HG03066 (cell line): Measurements from ENCODE around the gene MALAT1.

Source experiments
- ATAC-seq: cut with Tn5 transposase; IDR thresholded peaks from one replicate; pipeline ENCODE4 v1.9.1; 2021; ENCODE audit warnings: low read depth; ENCODE audit not compliant: unreplicated experiment

MALAT1 gene

DNA sequence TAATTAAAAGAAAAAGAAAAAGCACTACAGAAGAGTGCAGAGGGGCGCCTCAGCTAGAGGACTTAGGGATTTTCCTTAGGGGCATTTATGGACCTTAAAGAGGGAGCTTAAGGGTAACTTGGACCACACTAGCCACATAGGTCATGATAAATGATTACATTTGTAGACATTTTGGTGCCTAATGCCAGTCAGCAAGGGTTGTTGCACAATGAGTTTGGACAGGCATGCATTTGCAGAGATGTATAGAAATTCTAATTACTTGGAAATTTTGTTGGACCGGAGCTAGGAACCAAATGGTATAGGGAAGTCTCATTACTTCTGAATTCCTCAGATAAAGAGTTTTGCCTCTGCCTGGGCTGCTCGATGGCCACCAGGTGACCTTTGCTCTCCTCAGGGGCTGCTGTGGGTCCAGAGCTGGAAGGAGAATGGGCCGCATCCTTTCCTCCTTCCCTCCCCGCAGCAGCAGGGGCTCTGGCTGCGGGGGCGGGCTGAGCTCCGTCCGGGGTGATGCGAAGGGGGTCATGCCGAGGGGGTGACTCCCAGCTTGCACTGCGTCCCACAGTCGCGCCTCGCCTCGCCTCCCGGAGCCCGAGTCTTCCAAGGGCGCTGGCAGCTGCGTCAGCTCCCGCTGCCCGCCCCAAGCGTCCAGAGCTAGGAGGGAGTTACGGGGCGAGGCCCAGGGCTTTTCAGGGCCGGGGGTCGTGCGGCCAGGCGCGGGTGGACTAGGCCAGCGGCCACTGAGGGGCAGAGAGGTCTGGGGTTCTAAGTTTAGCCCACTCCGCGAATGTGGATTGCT lies 20.3 kb upstream of the MALAT1 start:
- no peak for ATAC-seq

DNA sequence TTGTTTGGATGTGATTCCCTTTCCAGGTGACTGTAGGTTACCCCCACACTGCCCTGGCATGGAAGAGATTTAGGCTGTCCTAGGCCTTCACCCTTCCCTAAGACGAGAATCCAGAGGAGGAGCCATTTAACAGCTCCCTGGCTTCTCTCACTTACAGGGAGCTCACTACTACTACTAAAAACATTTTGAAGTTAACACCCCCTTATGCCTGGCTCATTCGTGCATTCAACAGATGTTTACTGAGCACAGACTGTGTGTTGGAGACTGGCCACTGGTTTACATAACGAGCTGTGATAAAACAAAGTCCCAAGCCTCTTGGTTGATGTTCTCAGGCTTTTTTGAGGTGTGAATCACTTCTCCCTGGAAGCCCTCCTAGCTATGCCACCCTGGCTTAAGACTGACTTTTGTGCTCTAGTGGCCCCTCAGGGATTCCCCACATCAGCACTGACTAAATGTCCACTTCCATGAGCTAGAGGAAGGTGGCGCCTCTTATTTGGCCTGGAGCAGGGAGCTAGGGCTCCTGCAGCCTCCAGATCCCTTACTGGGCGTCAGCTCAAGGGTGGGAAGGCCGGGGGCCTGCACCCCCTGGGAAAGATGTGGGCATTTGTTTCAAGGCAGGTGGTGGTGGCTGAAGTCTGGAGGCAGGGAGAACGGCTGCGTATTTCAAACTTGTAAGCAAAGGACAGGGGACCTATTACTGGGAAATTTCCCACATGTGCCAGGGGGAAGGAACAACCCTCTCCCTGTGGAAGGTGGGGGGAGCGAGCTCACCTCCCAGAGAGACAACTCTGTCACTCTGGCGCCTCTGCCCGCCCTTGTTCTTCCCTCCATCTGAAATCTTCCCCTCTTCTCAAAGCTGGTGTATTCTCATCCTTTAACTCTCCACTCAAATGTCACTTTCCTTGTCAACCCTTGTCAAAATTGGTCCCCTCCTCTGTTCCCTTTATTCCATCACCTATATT lies 19.4 kb upstream of the MALAT1 start:
- ATAC-seq = no peak

DNA sequence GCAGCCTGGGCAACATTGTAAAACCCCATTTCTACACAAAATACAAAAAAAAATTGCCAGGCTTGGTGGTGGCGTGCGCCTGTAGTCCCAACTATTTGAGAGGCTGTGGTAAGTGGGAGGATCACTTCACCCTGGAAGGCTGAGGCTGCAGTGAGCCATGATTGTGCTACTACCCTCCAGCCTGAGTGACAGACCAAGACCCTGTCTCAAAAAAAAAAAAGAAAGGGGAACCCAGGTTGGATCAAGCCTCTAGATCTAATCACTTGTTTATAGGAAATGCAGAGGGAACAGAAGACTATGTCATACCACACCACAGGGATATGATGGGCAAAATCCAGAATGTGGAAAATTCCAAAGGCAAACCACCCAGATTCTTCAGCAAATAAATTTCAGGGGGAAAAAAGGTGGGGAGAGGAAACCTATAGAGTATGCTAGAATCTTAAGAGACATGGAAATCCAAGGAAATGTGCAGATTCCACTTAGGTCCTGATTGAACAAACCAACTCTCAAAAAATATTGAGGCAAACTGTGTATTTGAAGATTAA lies 16.5 kb upstream of the MALAT1 start:
- no peak for ATAC-seq

DNA sequence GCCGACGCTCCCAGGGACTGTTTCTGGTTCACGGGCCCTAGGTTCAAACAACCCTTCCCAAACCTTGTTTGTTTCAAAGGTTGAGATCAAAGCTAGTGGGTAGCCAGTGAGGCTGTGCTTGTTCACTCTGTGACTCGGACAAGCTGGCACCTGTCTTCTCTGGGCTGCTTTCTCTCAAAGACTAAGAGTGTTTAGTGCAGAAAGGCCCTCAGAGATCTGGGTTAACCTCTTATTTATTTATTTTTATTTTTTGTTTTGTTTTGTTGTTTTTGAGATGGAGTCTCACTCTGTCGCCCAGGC lies 13.0 kb upstream of the MALAT1 start:
- no peak for ATAC-seq

DNA sequence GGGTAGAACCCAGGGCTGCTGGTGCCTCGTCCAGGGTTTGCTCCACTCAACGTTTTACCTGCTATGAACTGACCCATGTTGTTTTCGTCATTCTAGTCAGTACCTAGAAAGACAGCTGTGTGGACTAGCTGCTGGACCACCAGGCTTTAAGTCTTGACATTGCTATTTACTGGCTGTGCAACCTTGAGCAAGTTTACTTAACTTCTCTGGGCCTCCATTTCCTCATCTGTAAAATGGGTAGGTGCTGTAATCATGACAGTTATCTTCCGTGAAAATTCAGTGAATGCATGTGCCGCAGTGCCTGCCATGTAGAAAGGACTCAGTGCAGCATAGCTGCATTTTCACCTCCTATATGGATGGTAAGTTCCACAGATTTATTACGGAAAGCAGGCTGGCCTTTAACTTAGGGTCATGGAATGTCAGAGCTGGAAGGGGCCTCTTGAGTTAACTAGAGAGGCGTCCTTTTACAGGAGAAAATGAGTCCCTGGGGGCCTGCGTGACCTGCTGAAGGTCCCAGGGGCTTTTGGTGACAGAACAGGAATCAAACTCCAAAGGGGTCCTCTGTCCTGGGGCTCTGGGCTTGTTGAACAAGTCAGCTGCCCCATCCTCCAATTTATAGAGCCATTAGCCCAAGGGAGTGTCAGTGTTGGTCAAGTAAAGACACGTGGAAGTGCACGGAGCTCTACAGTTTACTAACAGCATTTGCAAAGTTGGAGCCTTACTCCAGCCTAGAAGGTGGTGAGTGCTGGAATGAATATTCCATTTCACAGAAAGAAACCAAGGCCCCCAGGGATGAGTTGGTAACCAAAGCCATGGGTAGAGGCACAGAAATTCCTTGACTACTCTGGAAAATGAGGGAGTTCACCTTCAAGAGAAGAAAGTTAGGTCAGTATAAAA lies 12.0 kb upstream of the MALAT1 start:
- ATAC-seq = no peak

DNA sequence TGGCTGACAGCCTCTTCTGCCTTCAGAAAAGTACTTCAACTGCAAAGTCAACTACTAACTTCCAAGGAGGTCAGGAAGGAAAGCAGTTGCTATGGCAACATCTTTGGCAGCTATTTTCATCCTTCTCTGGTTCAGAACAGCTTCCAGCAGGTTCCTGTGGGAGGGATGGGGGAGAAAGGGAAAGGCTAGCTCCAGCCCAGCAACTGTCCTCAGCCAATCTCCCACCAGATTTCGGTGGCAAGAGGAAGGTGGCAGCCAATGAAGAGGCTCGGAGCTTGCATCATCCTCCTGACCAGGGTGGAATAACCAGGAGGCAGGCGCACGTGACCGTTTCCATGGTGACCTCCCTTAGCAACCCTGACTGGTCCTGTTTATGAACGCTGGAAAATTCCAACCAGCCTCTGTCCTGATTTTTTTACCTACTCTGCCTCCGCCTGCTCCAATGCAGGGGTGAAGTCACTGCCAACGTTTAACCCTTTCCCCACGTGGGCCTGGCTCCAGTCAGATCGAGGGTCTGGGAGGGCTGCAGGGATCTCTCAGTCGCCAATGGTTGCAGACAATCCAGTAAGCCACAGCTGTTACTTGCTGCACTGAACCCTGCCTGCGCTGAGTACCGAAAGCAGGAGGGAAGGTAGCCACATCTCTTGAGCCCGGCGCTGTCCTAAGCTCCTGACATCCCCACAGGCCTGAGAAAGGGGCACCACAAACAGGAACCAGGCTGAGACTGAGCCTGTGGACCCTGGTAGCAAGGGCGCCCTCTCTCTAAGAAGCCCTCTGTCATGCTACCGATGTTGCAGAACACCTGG lies 11.2 kb upstream of the MALAT1 start:
- ATAC-seq = no peak

DNA sequence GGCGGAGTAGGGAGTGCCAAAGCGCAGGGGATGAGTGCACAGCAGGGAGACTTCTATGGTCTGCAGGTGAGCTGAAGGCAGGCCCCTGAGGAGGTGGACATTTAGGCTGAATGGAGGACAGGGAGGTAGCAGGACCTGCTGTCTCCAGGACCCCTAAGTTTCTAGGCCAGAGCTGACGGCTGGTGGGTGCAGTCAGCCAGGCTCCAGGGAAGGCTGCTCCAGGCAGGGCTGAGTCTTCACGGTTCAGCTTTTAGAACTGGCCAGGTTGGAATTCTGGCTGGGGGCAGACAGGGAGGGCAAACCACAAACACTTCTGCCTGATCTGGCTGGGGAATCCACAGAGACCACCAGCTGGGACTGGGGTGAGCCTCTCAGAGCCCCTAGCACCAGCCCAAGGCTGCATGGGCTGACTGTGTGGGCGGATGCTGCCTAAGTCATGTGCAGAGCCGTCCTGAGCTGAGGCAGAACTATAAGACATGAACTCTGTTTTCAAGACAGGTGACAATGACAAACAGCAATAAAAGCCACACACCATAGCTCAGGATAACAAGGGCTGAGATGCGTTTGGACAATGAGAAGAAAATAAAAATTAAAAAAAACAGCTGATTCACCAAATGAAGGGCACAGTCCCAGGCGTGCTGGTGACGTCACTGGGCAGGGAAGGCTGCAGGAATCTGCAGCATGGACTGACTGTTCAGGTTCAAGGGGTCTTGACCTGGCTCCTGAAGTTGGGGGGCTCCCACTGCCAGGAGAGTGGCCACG lies 10.4 kb upstream of the MALAT1 start:
- ATAC-seq = no peak

DNA sequence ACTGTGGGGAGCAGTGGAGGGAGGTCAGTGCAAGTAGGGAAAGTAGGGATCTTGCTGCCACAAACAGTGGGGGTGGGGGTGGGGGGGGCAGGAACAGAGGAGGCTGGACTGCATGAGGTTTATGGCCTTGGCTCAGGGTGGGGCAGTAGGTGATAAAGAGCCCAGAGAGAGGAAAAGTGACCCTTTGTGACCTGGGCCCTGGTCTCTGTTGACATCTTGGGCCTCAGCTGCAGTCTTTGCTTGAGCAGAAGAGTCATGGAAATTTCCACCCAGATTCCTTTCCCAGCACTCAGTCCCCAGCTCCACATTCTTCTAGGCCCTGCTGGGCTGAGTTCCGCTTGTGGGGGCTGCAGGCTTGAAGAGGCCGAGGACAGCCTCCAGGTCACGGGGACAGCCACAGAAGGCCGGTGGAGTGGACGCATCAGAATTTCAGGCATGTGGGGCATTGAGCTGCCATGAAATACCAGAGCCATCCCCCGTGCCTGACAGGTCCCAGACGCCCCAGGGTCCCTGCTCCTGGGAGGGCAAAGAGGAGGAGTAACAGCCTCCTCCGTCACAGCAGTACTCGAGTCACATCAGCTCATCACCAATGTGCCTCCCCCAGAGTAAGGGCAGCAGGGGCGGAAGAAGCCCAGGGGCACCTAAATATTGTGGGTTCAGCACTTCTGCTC lies 9.7 kb upstream of the MALAT1 start:
- ATAC-seq = no peak

DNA sequence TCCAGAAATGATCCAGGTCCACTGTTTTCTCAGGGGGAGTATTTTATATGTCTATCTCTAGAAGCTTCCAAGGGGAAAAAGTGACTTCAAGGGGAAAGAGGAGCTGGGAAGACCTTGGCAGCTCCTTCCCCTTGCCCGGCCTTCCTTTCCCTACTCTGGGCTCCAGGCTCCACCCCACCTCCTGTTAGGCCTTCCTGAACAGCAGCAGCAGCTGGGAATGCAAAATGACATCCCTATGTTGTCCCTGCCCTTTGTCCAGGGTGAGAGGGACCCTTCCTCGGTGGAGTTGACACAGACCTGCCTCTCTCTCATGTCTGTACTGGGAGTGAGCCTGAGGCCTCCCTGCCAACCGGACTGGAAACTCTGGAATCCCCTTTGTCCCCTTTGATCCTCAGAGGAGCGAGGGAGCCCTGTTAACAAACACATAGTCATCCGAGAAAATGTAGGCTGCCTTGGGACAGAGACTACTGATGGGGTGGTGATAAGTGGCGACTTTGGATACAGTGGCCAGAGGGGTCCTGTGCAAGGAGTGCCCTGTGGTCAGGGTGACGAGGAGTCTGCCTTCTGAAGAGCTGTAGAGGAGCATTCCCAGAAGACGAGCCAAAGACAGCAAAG lies 9.0 kb upstream of the MALAT1 start:
- no peak for ATAC-seq

DNA sequence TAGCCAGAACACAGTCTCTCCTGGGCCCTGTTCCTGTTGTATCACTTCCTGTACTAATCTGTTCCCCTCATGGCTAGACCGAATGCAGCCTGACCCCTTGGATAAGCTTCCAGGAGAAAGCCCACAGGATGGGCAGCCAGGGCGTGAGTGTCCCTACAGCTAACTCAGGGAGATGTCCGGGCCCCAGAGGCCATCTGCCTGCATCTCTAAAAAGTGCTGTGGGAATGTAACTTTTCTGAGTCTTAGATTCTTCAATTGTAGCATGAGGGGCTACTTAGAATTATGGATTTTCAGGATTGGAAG lies 7.7 kb upstream of the MALAT1 start:
- no peak for ATAC-seq

DNA sequence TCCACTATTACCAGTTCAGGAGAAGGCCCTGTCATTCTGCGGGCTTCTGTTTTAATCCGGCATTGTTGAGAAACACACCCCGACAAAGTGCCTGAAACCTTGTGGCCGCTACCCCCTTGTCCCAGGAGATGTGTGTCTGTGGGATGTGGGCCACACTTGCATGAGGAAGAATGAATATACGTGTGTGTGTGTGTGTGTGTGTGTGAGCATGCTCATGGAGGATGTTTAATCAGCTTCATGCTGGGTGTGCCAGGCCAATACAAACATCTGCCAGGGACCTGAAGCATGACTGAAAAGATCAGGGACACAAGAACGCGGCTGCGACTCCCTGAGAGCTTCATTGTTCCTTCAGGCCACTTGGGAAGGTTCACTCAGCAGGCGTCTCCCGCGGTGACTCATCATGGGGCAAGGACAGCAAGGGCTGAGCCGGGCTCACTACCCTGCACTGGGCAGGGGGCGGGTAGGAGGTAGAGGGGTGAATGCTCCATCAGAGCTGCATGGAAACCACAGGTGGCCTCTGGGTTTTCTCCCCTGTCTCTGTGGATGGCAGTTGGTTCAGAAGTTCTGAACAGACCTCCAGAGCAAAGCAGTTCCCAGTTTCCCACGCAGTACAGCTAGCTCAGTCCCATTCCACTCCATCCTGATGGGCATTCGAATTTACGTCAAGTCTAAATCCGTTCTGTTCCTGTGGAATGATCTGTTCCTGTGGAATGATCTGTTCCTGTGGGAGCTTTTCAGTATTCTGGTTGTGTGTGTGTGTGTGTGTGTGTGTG lies 7.0 kb upstream of the MALAT1 start:
- ATAC-seq = no peak

DNA sequence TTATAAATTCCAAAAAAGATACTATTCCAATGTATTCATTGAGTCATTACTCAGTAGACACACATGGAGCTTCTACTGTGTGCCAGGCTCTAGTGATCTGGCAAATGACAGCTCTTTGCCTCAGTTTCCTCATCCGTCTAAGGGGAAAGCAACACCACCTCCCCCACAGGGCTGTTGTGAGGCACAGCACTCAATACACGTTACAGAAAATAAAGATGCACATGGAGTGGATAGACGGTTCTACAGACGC lies 6.5 kb upstream of the MALAT1 start:
- ATAC-seq = no peak

DNA sequence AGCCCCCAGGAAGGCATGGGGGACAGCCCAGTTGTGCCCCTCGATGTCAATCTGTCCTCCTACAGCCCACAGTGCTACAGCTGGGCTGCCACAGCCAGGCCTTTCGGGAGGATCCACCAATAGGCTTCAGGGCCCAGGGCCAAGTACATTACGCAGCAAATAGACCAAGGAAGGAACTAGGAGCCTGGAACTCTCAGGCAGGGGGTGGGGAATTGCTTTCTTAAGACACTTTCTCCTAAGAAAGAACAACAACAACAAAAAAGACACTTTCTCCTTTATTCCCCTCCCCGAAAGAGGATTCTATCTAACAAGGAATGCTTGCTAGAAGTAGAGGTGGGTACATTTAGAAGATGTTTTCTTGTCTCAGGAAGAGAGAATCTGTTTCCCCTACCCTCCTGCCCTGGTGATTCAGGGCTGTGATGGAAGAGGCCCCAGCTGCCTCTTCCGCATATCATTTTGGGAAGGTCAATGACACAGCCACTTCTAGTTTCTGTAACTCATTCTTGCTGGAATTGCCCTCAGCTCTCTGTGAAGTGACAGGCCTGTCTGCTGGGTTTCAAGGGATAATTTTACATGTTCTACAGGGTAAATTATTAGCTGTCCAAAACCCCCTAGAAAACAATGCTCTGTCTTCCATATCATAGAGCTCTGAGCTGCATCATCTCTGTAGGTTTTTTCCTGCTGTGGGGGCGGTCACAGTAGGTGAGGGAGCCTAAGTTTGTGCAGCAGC lies 6.0 kb upstream of the MALAT1 start:
- ATAC-seq = no peak

DNA sequence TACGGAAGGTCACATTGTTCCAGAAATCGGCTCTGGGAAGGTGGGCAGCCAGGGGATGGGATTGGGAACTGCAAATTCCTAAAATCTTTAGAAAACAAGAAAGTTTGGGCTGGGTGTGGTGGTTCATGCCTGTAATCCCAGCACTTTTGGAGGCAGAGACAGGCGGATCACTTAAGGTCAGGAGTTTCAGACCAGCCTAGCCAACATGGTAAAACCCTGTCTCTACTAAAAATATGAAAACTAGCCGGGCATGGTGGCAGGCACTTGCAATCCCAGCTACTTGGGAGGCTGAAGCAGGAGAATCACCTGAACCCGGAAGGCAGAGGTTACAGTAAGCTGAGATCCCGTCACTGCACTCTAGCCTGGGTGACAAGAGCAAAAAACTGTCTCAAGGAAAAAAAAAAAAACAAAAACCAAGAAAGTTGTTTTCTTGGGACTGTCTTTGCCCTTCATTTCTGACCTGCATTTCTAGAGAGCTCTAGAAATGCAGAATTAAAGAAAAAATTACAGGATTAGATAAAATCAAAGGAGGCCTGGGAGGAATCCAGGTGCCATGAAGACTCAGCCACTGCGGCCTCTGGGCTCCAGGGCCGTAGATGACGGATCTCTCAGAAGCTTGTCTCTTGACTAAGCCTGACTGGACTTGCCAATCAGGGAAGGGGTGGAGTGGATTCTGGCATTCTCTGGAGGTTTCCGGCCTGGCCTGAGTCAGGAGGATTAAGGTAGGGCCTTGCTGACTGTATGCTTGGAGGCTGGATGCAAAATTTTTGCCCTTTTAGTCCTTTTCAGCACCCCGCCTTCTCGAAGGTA lies 5.3 kb upstream of the MALAT1 start:
- no peak for ATAC-seq

DNA sequence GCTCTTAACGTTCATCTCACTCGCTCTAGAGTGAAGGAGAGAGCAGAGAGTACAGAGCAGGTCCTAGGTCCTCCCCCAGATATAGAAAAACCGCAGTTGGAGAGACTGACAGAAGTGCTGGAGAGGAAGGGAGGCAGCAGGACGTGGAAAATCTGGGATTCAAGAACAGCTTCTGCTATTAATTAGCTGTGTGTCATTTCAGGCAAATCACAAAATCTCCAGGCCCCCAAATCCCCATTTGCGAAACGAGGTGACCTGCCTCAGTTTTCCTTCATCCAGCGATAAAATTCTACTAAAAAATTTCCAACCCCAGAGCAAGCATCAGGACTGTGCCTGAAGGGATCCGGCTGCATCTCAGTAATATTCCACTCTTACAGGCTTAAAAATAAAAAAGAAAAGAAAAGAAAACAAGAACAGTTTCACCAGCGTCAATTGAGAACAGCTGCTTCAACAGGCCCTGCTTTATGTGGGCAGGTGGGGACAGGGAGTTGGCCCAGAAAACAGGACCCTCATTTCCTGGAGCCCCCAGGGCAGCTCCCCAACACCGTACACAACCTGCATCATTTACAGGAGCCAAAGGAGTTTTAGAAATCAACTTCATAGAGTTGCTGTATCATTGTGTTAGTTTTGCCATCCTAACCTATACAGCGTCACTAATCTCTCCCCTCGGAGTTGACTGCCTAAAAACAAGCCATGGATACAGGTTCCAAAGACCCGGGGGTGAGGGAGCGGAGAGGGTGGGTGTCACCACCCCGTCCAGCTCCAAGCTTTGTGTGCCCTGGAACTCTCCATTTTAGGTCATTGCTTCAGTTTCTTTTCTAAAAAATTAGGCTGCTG lies 2.3 kb upstream of the MALAT1 start:
- ATAC-seq = no peak
